HPDE6-E6E7 (cell line): ENCODE data around the gene MINPP1.
"Not testable (repeated sequence)": the region's sequence is repeated elsewhere in the genome, so short reads cannot be mapped to it uniquely, and the experiment has no call there.

Experiments
- DNase-seq: peaks from one replicate; pipeline ENCODE4 v3.0.0; 2011; ENCODE audit warnings: missing footprints; ENCODE audit errors: extremely low spot score

MINPP1 gene

GRCh38 chr10:87504640-87505365 lies at the start of gene MINPP1:
TSS of gene MINPP1 (plus strand) at chr10:87504893. CDS start at chr10:87504916, 23 bp downstream.
- peak; percentile 76 for DNase-seq

GRCh38 chr10:87456586-87457220 lies 48.0 kb upstream of the MINPP1 start:
- DNase-seq: not testable (repeated sequence)

- DNase-seq: not testable (repeated sequence)
Observed at GRCh38 chr10:87461751-87462150, 42.9 kb upstream of the MINPP1 start.

- DNase-seq: not testable (repeated sequence)
Observed at GRCh38 chr10:87466849-87467248, 37.8 kb upstream of the MINPP1 start.

- DNase-seq: not testable (repeated sequence)
Observed at GRCh38 chr10:87488733-87489132, 16.0 kb upstream of the MINPP1 start.

- DNase-seq: not testable (repeated sequence)
Observed at GRCh38 chr10:87490285-87490684, 14.4 kb upstream of the MINPP1 start.

GRCh38 chr10:87492450-87492849 lies 12.2 kb upstream of the MINPP1 start:
- not testable (repeated sequence) for DNase-seq

- not testable (repeated sequence) for DNase-seq
Observed at GRCh38 chr10:87495446-87495845, 9.2 kb upstream of the MINPP1 start.

- DNase-seq: not testable (repeated sequence)
Observed at GRCh38 chr10:87497386-87497785, 7.3 kb upstream of the MINPP1 start.

GRCh38 chr10:87498106-87498789 lies 6.4 kb upstream of the MINPP1 start:
- DNase-seq: not testable (repeated sequence)

GRCh38 chr10:87500646-87501048 lies 4.0 kb upstream of the MINPP1 start:
- DNase-seq: no peak

GRCh38 chr10:87503401-87503800 lies 1.3 kb upstream of the MINPP1 start:
- DNase-seq: no peak

- DNase-seq: no peak
Observed at GRCh38 chr10:87503886-87504285, 807 bp upstream of the MINPP1 start.

GRCh38 chr10:87504307-87504639 lies 420 bp upstream of the MINPP1 start:
- no peak for DNase-seq

GRCh38 chr10:87505366-87506111 lies 846 bp downstream of the MINPP1 start:
- DNase-seq: peak; percentile 70

GRCh38 chr10:87506956-87507355 lies 2.3 kb downstream of the MINPP1 start:
- no peak for DNase-seq

- DNase-seq: no peak
Observed at GRCh38 chr10:87507879-87508483, 3.3 kb downstream of the MINPP1 start.

GRCh38 chr10:87508837-87509236 lies 4.1 kb downstream of the MINPP1 start:
- DNase-seq: no peak

GRCh38 chr10:87510025-87510424 lies 5.3 kb downstream of the MINPP1 start:
- DNase-seq: no peak

- no peak for DNase-seq
Observed at GRCh38 chr10:87511526-87511925, 6.8 kb downstream of the MINPP1 start.

- DNase-seq: no peak
Observed at GRCh38 chr10:87518937-87519336, 14.2 kb downstream of the MINPP1 start.

GRCh38 chr10:87519582-87519981 lies 14.9 kb downstream of the MINPP1 start:
- no peak for DNase-seq
